Esophagus muscularis mucosa (tissue), 4 donors: ENCODE results near the gene WNT7A.

ENCODE experiments used
- CTCF ChIP-seq, 3 experiments: fragments of 200-600 bp in 2 of 3; fragments of 450-650 bp in 1 of 3; sonication (generic) in 2 of 3; IDR thresholded peaks; one replicate each; pipeline ENCODE4 v1.5.1; 2017 to 2019; ENCODE audit warnings: antibody characterized with exemption in 3 of 3, mild to moderate bottlenecking in 2 of 3, moderate library complexity in 1 of 3
- EP300 ChIP-seq: sonication (generic); formaldehyde crosslinking; IDR thresholded peaks from one replicate; pipeline ENCODE4 v1.6.1; 2017; ENCODE audit warnings: antibody characterized with exemption
- POLR2A ChIP-seq: fragments of 450-650 bp; IDR thresholded peaks from one replicate; pipeline ENCODE4 v1.6.1; 2017; ENCODE audit warnings: antibody characterized with exemption, moderate library complexity, mild to moderate bottlenecking, low read depth
- POLR2AphosphoS5 ChIP-seq, 2 donors: sonication (generic); formaldehyde crosslinking; IDR thresholded peaks; one replicate each; pipeline ENCODE4 v1.6.1; 2017; ENCODE audit warnings: antibody characterized with exemption in 2 of 2

- no peak for TF ChIP-seq CTCF (IDR thresholded peaks at IDR 0.05)
- TF ChIP-seq POLR2AphosphoS5 (IDR thresholded peaks at IDR 0.05), result no peak
- TF ChIP-seq POLR2A, result no peak
- no peak for TF ChIP-seq EP300
Measured at GRCh38 chr3:13873818-13874217, 6.1 kb downstream of the WNT7A start.
